GM12878 (cell line): Measurements from ENCODE around the gene OLR1. TPM values are rescaled to one million over a fixed set of nuclear protein-coding genes. Genes with fewer than 3 reads are reported as not detected.

ENCODE experiments used
- ATAC-seq: fragments of 200-7000 bp; cut with Tn5 transposase; 3 replicates; pipeline ENCODE4 v1.9.1; 2020; ENCODE audit warnings: mild to moderate bottlenecking, moderate library complexity
- BruUV-seq: library from RNA; stranded (reverse); fragments of 400-500 nt; replicated peaks from 2 replicates; lab custom pipeline; 2021; lab: Mats Ljungman, UMichigan
- CTCF ChIA-PET: fragments of 300-600 bp; sonication (Branson Sonifier 250); formaldehyde crosslinking; extraction: SDS; loops from one replicate; lab custom pipeline; 2021; ENCODE audit warnings: inconsistent platforms; lab: Yijun Ruan, JAX
- POLR2A ChIA-PET: fragments of 350-600 bp; formaldehyde crosslinking; extraction: SDS; loops from one replicate; lab custom pipeline; 2021; ENCODE audit warnings: inconsistent platforms; lab: Charles Lee
- RAD21 ChIA-PET: fragments of 300-600 bp; sonication (Branson Sonifier 250); formaldehyde crosslinking; loops from one replicate; lab custom pipeline; 2023; ENCODE audit warnings: antibody characterized with exemption; ENCODE audit not compliant: unreplicated experiment; lab: Charles Lee
- SMC1A ChIA-PET: fragments of 300-600 bp; sonication (Branson Sonifier 250); formaldehyde crosslinking; loops from one replicate; lab custom pipeline; 2023; ENCODE audit not compliant: unreplicated experiment, uncharacterized antibody; lab: Charles Lee
- DNase-seq: peaks from one replicate; pipeline ENCODE4 v3.0.0-alpha.2; 2011; ENCODE audit warnings: low read depth, low spot score
- FAIRE-seq: peaks from 3 replicates; lab custom pipeline; 2011; peaks lifted over from hg19 to GRCh38; lab: Jason Lieb, UNC
- H2AFZ ChIP-seq: 2 replicates; pipeline ENCODE4 v1.6.0; 2011; ENCODE audit warnings: low read depth, low read length, control low read depth; ENCODE audit not compliant: control insufficient read depth
- H3K27ac ChIP-seq: 2 replicates; pipeline ENCODE4 v1.5.1; 2011; ENCODE audit warnings: control low read depth; ENCODE audit not compliant: control insufficient read depth, insufficient read depth
- H3K27me3 ChIP-seq, 2 experiments: replicated peaks in 1 of 2; 2 replicates each; pipeline versions ENCODE4 v1.6.0 to v1.6.1; 2011; ENCODE audit warnings: low read length in 1 of 2; ENCODE audit not compliant: control insufficient read depth in 2 of 2, insufficient read depth in 2 of 2
- H3K36me3 ChIP-seq, 2 experiments: 2 replicates each; pipeline ENCODE4 v1.5.1; 2011; ENCODE audit warnings: low read length in 1 of 2; ENCODE audit not compliant: control insufficient read depth in 2 of 2, insufficient read depth in 2 of 2
- H3K4me1 ChIP-seq: 2 replicates; pipeline ENCODE4 v1.6.1; 2011; ENCODE audit warnings: mild to moderate bottlenecking, low read length, moderate library complexity, mixed read lengths; ENCODE audit not compliant: control insufficient read depth, insufficient read depth
- H3K4me2 ChIP-seq: 2 replicates; pipeline ENCODE4 v1.6.0; 2011; ENCODE audit warnings: control low read depth; ENCODE audit not compliant: control insufficient read depth, insufficient read depth
- H3K4me3 ChIP-seq: fragments of 200-600 bp; sonication (generic); 2 replicates; pipeline ENCODE4 v1.5.1; 2016
- H3K79me2 ChIP-seq: 2 replicates; pipeline ENCODE4 v1.6.0; 2011; ENCODE audit warnings: low read length; ENCODE audit not compliant: control insufficient read depth, insufficient read depth
- H3K9ac ChIP-seq: 2 replicates; pipeline ENCODE4 v1.8.0; 2011; ENCODE audit warnings: low read length, control low read depth, mixed read lengths; ENCODE audit not compliant: control insufficient read depth, insufficient read depth
- H3K9me3 ChIP-seq: replicated peaks from 3 replicates; pipeline ENCODE4 v1.5.1; 2011; ENCODE audit warnings: mild to moderate bottlenecking, low read length; ENCODE audit not compliant: control insufficient read depth, insufficient read depth
- H4K20me1 ChIP-seq: 2 replicates; pipeline ENCODE4 v1.6.0; 2011; ENCODE audit not compliant: control insufficient read depth, insufficient read depth
- EGR1 ChIP-seq, 2 experiments: IDR thresholded peaks; 1 replicate in 1 of 2; 2 replicates in 1 of 2; pipeline ENCODE4 v1.6.1; 2011 to 2012; ENCODE audit warnings: low read depth in 2 of 2, low read length in 2 of 2, borderline replicate concordance in 1 of 2, mild to moderate bottlenecking in 1 of 2, moderate library complexity in 1 of 2
- ESRRA ChIP-seq: IDR thresholded peaks from 2 replicates; pipeline ENCODE4 v1.6.1; 2012; ENCODE audit warnings: mild to moderate bottlenecking, low read length, improper control_type of control experiment
- MYC ChIP-seq: IDR thresholded peaks from 2 replicates; pipeline ENCODE4 v1.6.1; 2011; ENCODE audit warnings: mild to moderate bottlenecking, low read length, moderate library complexity, inconsistent platforms; ENCODE audit not compliant: insufficient read depth, insufficient replicate concordance, insufficient read length, severe bottlenecking
- SIN3A ChIP-seq: IDR thresholded peaks from 2 replicates; pipeline ENCODE4 v1.6.1; 2012; ENCODE audit warnings: low read depth, low read length, improper control_type of control experiment
- STAT1 ChIP-seq: fragments of 450-650 bp; conservative IDR thresholded peaks from 2 replicates; pipeline ENCODE4 v1.6.1; 2014; ENCODE audit warnings: antibody characterized with exemption, mild to moderate bottlenecking
- YBX1 ChIP-seq: fragments of 450-650 bp; IDR thresholded peaks from 2 replicates; pipeline ENCODE4 v1.6.1; 2016; ENCODE audit warnings: antibody characterized with exemption
- ZNF24 ChIP-seq: fragments of 450-650 bp; IDR thresholded peaks from 2 replicates; pipeline ENCODE4 v1.6.1; 2017; ENCODE audit warnings: antibody characterized with exemption, mild to moderate bottlenecking
- ZNF274 ChIP-seq: IDR thresholded peaks from one replicate; pipeline ENCODE4 v1.8.0; 2011; ENCODE audit not compliant: insufficient read length, insufficient read depth
- WGBS: methylation state at CpG from one replicate; pipeline ENCODE4 v1.1.6; 2016; ENCODE audit warnings: low lambda C conversion rate; ENCODE audit not compliant: insufficient replicate concordance, insufficient coverage; ENCODE audit errors: missing lambda C conversion rate; 5-methylcytosine and 5-hydroxymethylcytosine counted together
- in situ Hi-C: fragments of 300-500 bp; cut with MboI; formaldehyde crosslinking; loops from 9 replicates; pipeline ENCODE4 v1.14.3; 2018; ENCODE audit warnings: mixed read lengths
- intact Hi-C: fragments of 100-400 bp; cut with micrococcal nuclease; formaldehyde crosslinking; loops from one replicate; pipeline ENCODE4 v1.14.2; 2022; ENCODE audit not compliant: unreplicated experiment
- polyA plus RNA-seq, 11 experiments: library from polyadenylated mRNA; depleted of rRNA in 4 of 11; unstranded in 6 of 11; stranded (reverse) in 5 of 11; fragments of >200 nt; fragmentation: Nextera tagmentation in 4 of 11; fragmentation: Illumina TruSeq in 1 of 11; extraction: Ambion mirVana in 4 of 11; extraction: Trizol in 1 of 11; gene quantifications; 1 replicate in 1 of 11; 2 replicates in 10 of 11; pipeline versions ENCODE4 v1.2.1 to v1.2.3, GENCODE V29; 2011 to 2016; ENCODE audit warnings: inconsistent platforms in 2 of 11, missing spikeins in 2 of 11, low read depth in 1 of 11
- total RNA-seq, 4 experiments: library from RNA; depleted of rRNA in 3 of 4; stranded (reverse); fragments of >200 nt in 3 of 4; fragmentation: Illumina TruSeq in 1 of 4; extraction: Trizol in 1 of 4; gene quantifications; 2 replicates each; pipeline versions ENCODE4 v1.2.1 to v1.2.3, GENCODE V29; 2013 to 2021
- TF ChIP-seq, protein P1 (sequence below): fragments of 450-650 bp; IDR thresholded peaks from 2 replicates; pipeline ENCODE4 v1.6.1; 2017; ENCODE audit warnings: mild to moderate bottlenecking, low read depth, inconsistent platforms; ENCODE audit not compliant: poor library complexity, severe bottlenecking

Gene OLR1
- total and polyA plus RNA-seq, 10 of the 15 experiments (the other 5 are each of a cell fraction or from before 2014, with no cell fraction given), result 0.08 TPM; not detected in 9

DNA sequence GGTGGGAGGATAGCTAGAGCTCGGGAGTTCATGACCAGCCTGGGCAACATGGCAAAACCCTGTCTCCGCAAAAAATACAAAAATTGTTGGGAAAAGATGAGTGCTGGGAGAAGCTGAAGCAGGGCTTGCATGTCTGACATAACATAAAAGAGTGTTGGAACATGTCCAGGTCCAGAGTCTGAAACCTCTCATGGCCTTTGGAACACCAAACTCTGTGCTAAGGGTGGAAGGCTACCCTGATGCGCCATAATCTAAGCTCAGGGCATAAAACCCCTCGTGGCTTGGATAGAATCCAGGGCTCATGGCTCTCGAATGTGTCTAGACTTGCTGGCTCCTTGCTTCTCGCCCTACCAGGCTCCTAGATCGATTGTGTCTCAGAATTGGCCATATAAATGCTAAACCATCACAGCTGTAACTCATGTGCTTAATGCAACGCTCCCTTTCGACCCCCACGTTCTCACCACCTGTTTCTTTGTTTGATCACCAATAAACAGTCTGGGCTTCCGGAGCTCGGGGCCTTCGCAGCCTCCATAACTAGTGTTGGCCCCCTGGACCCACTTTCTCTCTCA is 35.2 kb downstream of the OLR1 start:
- Histone ChIP-seq H4K20me1 (no peaks in the 10 kb centered on the region), H3K4me3 (no peak overlapping the region), H3K4me2 (no peak overlapping the region), H2AFZ (no peak overlapping the region), H3K36me3 (no peaks in the 10 kb centered on the region)
- intact Hi-C loops, result no loop called here
- no peak for ATAC-seq
- TF ChIP-seq EGR1 (IDR thresholded peaks at IDR 0.05; ENCODE audit: borderline replicate concordance in 1 of 2, low read depth in 2 of 2, low read length in 2 of 2), result no peak
- TF ChIP-seq MYC, result no peak
- TF ChIP-seq ESRRA, result no peak
- no peak for TF ChIP-seq ZNF274
- TF ChIP-seq YBX1, result no peak
- TF ChIP-seq ZNF24, result no peak
- no peak for TF ChIP-seq STAT1
- no peak for TF ChIP-seq SIN3A
- TF ChIP-seq, protein P1, sequence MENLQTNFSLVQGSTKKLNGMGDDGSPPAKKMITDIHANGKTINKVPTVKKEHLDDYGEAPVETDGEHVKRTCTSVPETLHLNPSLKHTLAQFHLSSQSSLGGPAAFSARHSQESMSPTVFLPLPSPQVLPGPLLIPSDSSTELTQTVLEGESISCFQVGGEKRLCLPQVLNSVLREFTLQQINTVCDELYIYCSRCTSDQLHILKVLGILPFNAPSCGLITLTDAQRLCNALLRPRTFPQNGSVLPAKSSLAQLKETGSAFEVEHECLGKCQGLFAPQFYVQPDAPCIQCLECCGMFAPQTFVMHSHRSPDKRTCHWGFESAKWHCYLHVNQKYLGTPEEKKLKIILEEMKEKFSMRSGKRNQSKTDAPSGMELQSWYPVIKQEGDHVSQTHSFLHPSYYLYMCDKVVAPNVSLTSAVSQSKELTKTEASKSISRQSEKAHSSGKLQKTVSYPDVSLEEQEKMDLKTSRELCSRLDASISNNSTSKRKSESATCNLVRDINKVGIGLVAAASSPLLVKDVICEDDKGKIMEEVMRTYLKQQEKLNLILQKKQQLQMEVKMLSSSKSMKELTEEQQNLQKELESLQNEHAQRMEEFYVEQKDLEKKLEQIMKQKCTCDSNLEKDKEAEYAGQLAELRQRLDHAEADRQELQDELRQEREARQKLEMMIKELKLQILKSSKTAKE, result no peak
- TF ChIP-seq, all 136 proteins: peak for 0
- H3K79me2 ChIP-seq, result no peaks in the 10 kb centered on the region
- no peak overlapping the region for H3K27ac ChIP-seq
- POLR2A ChIA-PET, result no interaction called here
- H3K4me1 ChIP-seq, result no peaks in the 10 kb centered on the region
- DNase-seq, result no peak
- H3K27me3 ChIP-seq, result no peaks in the 10 kb centered on the region; a peak in 1 of 4 replicates
- WGBS, result 52% methylated on average over 13 of the region's 13 CpGs
- no peak overlapping the region for H3K9ac ChIP-seq
- H3K9me3 ChIP-seq, result no peaks in the 10 kb centered on the region
- FAIRE-seq, result no peak
- SMC1A ChIA-PET, result interaction anchor here (0.6 to 1.8 kb wide), 4 partner anchors 26 to 387 kb away, joined by 3 to 4 read pairs (median 3); no protein-coding TSS in a partner anchor
- BruUV-seq, result no TSS peak
- in situ Hi-C loops, result no loop called here
- CTCF ChIA-PET, result interaction anchor here (0.8 to 2.0 kb wide), 5 partner anchors 102 to 394 kb away, joined by 3 to 5 read pairs (median 4); no protein-coding TSS in a partner anchor
- RAD21 ChIA-PET, result interaction anchor here (1.4 kb wide), 1 partner anchor 197 kb away, joined by 3 read pairs; no protein-coding TSS in a partner anchor
